Measurements from ENCODE around the gene PRTG. TPM values are rescaled to one million over a fixed set of nuclear protein-coding genes. Genes with fewer than 3 reads are reported as not detected.

PRTG gene
- total RNA-seq, 1 donor from 2014 or later: 19.4 TPM

- no peak for DNase-seq
- H3K9me3 Mint-ChIP-seq (ENCODE audit: unreplicated experiment): peaks cover 5% of the 10 kb centered on the region
- H3K4me1 Mint-ChIP-seq (ENCODE audit: low read depth, unreplicated experiment): no peaks in the 10 kb centered on the region
- H3K27ac Mint-ChIP-seq (ENCODE audit: unreplicated experiment): no peak overlapping the region
- TF ChIP-seq, protein P1, sequence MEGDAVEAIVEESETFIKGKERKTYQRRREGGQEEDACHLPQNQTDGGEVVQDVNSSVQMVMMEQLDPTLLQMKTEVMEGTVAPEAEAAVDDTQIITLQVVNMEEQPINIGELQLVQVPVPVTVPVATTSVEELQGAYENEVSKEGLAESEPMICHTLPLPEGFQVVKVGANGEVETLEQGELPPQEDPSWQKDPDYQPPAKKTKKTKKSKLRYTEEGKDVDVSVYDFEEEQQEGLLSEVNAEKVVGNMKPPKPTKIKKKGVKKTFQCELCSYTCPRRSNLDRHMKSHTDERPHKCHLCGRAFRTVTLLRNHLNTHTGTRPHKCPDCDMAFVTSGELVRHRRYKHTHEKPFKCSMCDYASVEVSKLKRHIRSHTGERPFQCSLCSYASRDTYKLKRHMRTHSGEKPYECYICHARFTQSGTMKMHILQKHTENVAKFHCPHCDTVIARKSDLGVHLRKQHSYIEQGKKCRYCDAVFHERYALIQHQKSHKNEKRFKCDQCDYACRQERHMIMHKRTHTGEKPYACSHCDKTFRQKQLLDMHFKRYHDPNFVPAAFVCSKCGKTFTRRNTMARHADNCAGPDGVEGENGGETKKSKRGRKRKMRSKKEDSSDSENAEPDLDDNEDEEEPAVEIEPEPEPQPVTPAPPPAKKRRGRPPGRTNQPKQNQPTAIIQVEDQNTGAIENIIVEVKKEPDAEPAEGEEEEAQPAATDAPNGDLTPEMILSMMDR (IDR thresholded peaks at IDR 0.05; ENCODE audit: partially characterized antibody, unreplicated experiment): no peak
- peaks cover 2% of the 10 kb centered on the region for H3K27me3 Mint-ChIP-seq (ENCODE audit: unreplicated experiment)
- peaks cover 20% of the 10 kb centered on the region for H3K36me3 Mint-ChIP-seq (ENCODE audit: unreplicated experiment)
- no peak overlapping the region for H3K4me3 Mint-ChIP-seq (ENCODE audit: unreplicated experiment)
Observed at GRCh38 chr15:55564347-55565145, 178.4 kb downstream of the PRTG start.

DNA sequence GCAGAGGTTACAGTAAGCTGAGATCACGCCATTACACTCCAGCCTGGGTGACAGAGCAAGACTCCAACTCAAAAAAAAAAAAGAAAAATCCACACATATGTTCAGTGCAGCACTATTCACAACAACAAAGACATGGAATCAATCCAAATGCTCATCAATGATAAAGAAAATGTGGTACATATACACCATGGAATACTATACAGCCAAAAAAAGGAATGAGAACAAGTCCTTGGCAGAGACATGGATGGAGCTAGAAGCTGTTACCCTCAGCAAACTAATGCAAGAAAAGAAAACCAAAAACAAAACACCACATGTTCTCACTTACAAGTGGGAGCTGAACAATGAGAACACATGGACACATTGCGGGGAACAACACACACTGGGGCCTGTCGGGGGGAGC is 180.4 kb downstream of the PRTG start:
- Mint-ChIP-seq H3K4me3 (ENCODE audit: unreplicated experiment) (no peak overlapping the region), H3K27ac (ENCODE audit: unreplicated experiment) (no peak overlapping the region), H3K4me1 (ENCODE audit: low read depth, unreplicated experiment) (no peaks in the 10 kb centered on the region), H3K36me3 (ENCODE audit: unreplicated experiment) (peaks cover 20% of the 10 kb centered on the region), H3K9me3 (ENCODE audit: unreplicated experiment) (peaks cover 5% of the 10 kb centered on the region), H3K27me3 (ENCODE audit: unreplicated experiment) (peaks cover 2% of the 10 kb centered on the region)
- TF ChIP-seq, protein P1 (IDR thresholded peaks at IDR 0.05; ENCODE audit: partially characterized antibody, unreplicated experiment): no peak
- DNase-seq: no peak

Other genes starting within 250 kb of the PRTG start
- 1.3 TPM for gene DNAAF4, start 234.9 kb downstream of the PRTG start, total RNA-seq (ENCODE audit: unreplicated experiment)
- 7.8 TPM for gene PYGO1, start 154.8 kb downstream of the PRTG start, total RNA-seq (ENCODE audit: unreplicated experiment)

Data from glutamatergic neuron (in vitro differentiated cells).